BE2C (cell line): Measurements from ENCODE around the gene KLHL25.

Experiments
- DNase-seq: peaks from one replicate; pipeline ENCODE4 v3.0.0-alpha.2; 2020
- H3K27me3 ChIP-seq: fragments of 250-450 bp; sonication (Bioruptor Pico); 2 replicates; pipeline ENCODE4 v1.5.1; 2020; ENCODE audit warnings: mild to moderate bottlenecking
- H3K36me3 ChIP-seq: fragments of 250-450 bp; sonication (Bioruptor Pico); 2 replicates; pipeline ENCODE4 v1.5.1; 2020; ENCODE audit warnings: mild to moderate bottlenecking
- H3K4me1 ChIP-seq: fragments of 250-450 bp; sonication (Bioruptor Pico); 2 replicates; pipeline ENCODE4 v1.5.1; 2020
- H3K4me3 ChIP-seq: 2 replicates; pipeline ENCODE4 v1.5.1; 2011; ENCODE audit warnings: low read depth, low read length
- H3K9me3 ChIP-seq: fragments of 250-450 bp; sonication (Bioruptor Pico); 2 replicates; pipeline ENCODE4 v1.5.1; 2020
- CTCF ChIP-seq: IDR thresholded peaks from 2 replicates; pipeline ENCODE4 v1.5.1; 2012; ENCODE audit warnings: mild to moderate bottlenecking, low read depth, low read length

KLHL25 gene

GRCh38 chr15:85725564-85725963, 69.2 kb downstream of the KLHL25 start:
- H3K27me3 ChIP-seq: no peaks in the 10 kb centered on the region
- TF ChIP-seq CTCF: no peak
- H3K9me3 ChIP-seq: no peaks in the 10 kb centered on the region
- peaks cover 33% of the 10 kb centered on the region for H3K36me3 ChIP-seq
- H3K4me3 ChIP-seq: no peak overlapping the region
- H3K4me1 ChIP-seq: no peaks in the 10 kb centered on the region
- DNase-seq: no peak

- no peak overlapping the region for H3K4me3 ChIP-seq
- H3K36me3 ChIP-seq: peaks cover 34% of the 10 kb centered on the region
- no peaks in the 10 kb centered on the region for H3K4me1 ChIP-seq
- H3K9me3 ChIP-seq: no peaks in the 10 kb centered on the region
- no peak for DNase-seq
- no peaks in the 10 kb centered on the region for H3K27me3 ChIP-seq
- TF ChIP-seq CTCF: no peak
These were observed 69.7 kb downstream of the KLHL25 start for GRCh38 chr15:85725019-85725418.

GRCh38 chr15:85723960-85724945, 70.5 kb downstream of the KLHL25 start:
- Histone ChIP-seq H3K9me3 (no peaks in the 10 kb centered on the region), H3K4me1 (no peaks in the 10 kb centered on the region), H3K4me3 (no peak overlapping the region), H3K36me3 (peaks cover 36% of the 10 kb centered on the region), H3K27me3 (no peaks in the 10 kb centered on the region)
- TF ChIP-seq CTCF: no peak
- no peak for DNase-seq

GRCh38 chr15:85722374-85723152, 72.2 kb downstream of the KLHL25 start:
- TF ChIP-seq CTCF: no peak
- no peaks in the 10 kb centered on the region for H3K9me3 ChIP-seq
- no peaks in the 10 kb centered on the region for H3K4me1 ChIP-seq
- H3K4me3 ChIP-seq: no peak overlapping the region
- DNase-seq: no peak
- H3K27me3 ChIP-seq: no peaks in the 10 kb centered on the region
- H3K36me3 ChIP-seq: peaks cover 41% of the 10 kb centered on the region

GRCh38 chr15:85718981-85719380, 75.7 kb downstream of the KLHL25 start:
- peaks cover 38% of the 10 kb centered on the region for H3K36me3 ChIP-seq
- no peak overlapping the region for H3K4me3 ChIP-seq
- TF ChIP-seq CTCF: no peak
- no peaks in the 10 kb centered on the region for H3K4me1 ChIP-seq
- no peaks in the 10 kb centered on the region for H3K27me3 ChIP-seq
- no peaks in the 10 kb centered on the region for H3K9me3 ChIP-seq
- no peak for DNase-seq
